ENCODE data around the gene JAGN1.

GRCh38 chr3:9938966-9939365, 48.6 kb downstream of the JAGN1 start:
- TF ChIP-seq CTCF (IDR thresholded peaks at IDR 0.05) (no peak), POLR2A (IDR thresholded peaks at IDR 0.05) (no peak)

Data from thyroid gland (tissue), 4 donors.